Suprapubic skin (tissue), 4 donors: ENCODE results near the gene PEX3.

Experiments
- EP300 ChIP-seq: sonication (generic); formaldehyde crosslinking; IDR thresholded peaks from one replicate; pipeline ENCODE4 v1.6.1; 2017; ENCODE audit warnings: antibody characterized with exemption
- POLR2A ChIP-seq, 2 donors: fragments of 450-650 bp; IDR thresholded peaks; one replicate each; pipeline ENCODE4 v1.6.1; 2017; ENCODE audit warnings: antibody characterized with exemption in 2 of 2, mild to moderate bottlenecking in 2 of 2, moderate library complexity in 2 of 2
- POLR2AphosphoS5 ChIP-seq, 3 donors: sonication (generic); formaldehyde crosslinking; IDR thresholded peaks; one replicate each; pipeline ENCODE4 v1.6.1; 2017; ENCODE audit warnings: antibody characterized with exemption in 3 of 3
- TF ChIP-seq, protein P1 (sequence below), 2 donors: fragments of 200-600 bp in 1 of 2; fragments of 450-650 bp in 1 of 2; sonication (generic) in 1 of 2; IDR thresholded peaks; one replicate each; pipeline ENCODE4 v1.5.1; 2016 to 2019; ENCODE audit warnings: antibody characterized with exemption in 2 of 2, mild to moderate bottlenecking in 1 of 2, moderate library complexity in 1 of 2

GRCh38 chr6:143527677-143528076 is 77.1 kb downstream of the PEX3 start:
- TF ChIP-seq POLR2A (IDR thresholded peaks at IDR 0.05) (no peak), POLR2AphosphoS5 (IDR thresholded peaks at IDR 0.05) (no peak), EP300 (no peak)
- TF ChIP-seq, protein P1, sequence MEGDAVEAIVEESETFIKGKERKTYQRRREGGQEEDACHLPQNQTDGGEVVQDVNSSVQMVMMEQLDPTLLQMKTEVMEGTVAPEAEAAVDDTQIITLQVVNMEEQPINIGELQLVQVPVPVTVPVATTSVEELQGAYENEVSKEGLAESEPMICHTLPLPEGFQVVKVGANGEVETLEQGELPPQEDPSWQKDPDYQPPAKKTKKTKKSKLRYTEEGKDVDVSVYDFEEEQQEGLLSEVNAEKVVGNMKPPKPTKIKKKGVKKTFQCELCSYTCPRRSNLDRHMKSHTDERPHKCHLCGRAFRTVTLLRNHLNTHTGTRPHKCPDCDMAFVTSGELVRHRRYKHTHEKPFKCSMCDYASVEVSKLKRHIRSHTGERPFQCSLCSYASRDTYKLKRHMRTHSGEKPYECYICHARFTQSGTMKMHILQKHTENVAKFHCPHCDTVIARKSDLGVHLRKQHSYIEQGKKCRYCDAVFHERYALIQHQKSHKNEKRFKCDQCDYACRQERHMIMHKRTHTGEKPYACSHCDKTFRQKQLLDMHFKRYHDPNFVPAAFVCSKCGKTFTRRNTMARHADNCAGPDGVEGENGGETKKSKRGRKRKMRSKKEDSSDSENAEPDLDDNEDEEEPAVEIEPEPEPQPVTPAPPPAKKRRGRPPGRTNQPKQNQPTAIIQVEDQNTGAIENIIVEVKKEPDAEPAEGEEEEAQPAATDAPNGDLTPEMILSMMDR (IDR thresholded peaks at IDR 0.05), result no peak
